ENCODE results near the gene GSTA3. TPM values are rescaled to one million over a fixed set of nuclear protein-coding genes. Genes with fewer than 3 reads are reported as not detected.

Gene GSTA3
- total RNA-seq, 1 experiment from 2014 or later, result not detected

- no peaks in the 10 kb centered on the region for H3K27me3 ChIP-seq (ENCODE audit: low read length)
- H4K20me1 ChIP-seq (ENCODE audit: low read length), result no peaks in the 10 kb centered on the region
- H3K36me3 ChIP-seq (ENCODE audit: low read depth, low read length), result no peaks in the 10 kb centered on the region
- CTCF ChIA-PET, result no interaction called here
- no peak for DNase-seq
- no peak overlapping the region for H3K9ac ChIP-seq (ENCODE audit: low read length)
- POLR2A ChIA-PET (ENCODE audit: unreplicated experiment), result no interaction called here
- no peaks in the 10 kb centered on the region for H3K9me3 ChIP-seq (ENCODE audit: low read length)
- no peak overlapping the region for H3K27ac ChIP-seq (ENCODE audit: low read length)
- H3K4me2 ChIP-seq (ENCODE audit: low read length), result no peak overlapping the region
- no peak overlapping the region for H2AFZ ChIP-seq (ENCODE audit: low read length)
- peaks cover 4% of the 10 kb centered on the region for H3F3A ChIP-seq (ENCODE audit: low read length, unreplicated experiment)
- no peaks in the 10 kb centered on the region for H3K9me2 ChIP-seq (replicated peaks; ENCODE audit: low read length)
- TF ChIP-seq EZH2 (IDR thresholded peaks at IDR 0.05; ENCODE audit: low read length, unreplicated experiment), result no peak
- no peak for TF ChIP-seq CTCF (conservative IDR thresholded peaks at IDR 0.05; ENCODE audit: low read depth, low read length)
- no peak for TF ChIP-seq EZH2phosphoT487 (IDR thresholded peaks at IDR 0.05; ENCODE audit: borderline replicate concordance, low read length)
- no peak overlapping the region for H3K4me3 ChIP-seq (ENCODE audit: low read length)
- no peaks in the 10 kb centered on the region for H3K79me2 ChIP-seq (ENCODE audit: low read length)
- H3K4me1 ChIP-seq (ENCODE audit: insufficient read depth, low read length), result peaks cover 24% of the 10 kb centered on the region
- BruUV-seq (replicated peaks), result no TSS peak
- ATAC-seq, result no peak
- intact Hi-C loops (cut with micrococcal nuclease), result no loop called here
Measured at GRCh38 chr6:52931351-52931750, 21.9 kb upstream of the GSTA3 start.

GRCh38 chr6:52929321-52930164, 20.0 kb upstream of the GSTA3 start:
- Histone ChIP-seq H3K4me3 (ENCODE audit: low read length) (peak overlapping the region; percentile 40; the same call in 1 of the 2 replicates), H3K4me2 (ENCODE audit: low read length) (peak overlapping the region; percentile 68), H3K9me3 (ENCODE audit: low read length) (no peaks in the 10 kb centered on the region), H3K79me2 (ENCODE audit: low read length) (no peaks in the 10 kb centered on the region), H3K9ac (ENCODE audit: low read length) (peak overlapping the region; percentile 76), H2AFZ (ENCODE audit: low read length) (peak overlapping the region; percentile 27; the same call in 1 of the 2 replicates), H3F3A (ENCODE audit: low read length, unreplicated experiment) (peaks cover 4% of the 10 kb centered on the region), H3K36me3 (ENCODE audit: low read depth, low read length) (no peaks in the 10 kb centered on the region), H3K27ac (ENCODE audit: low read length) (peak overlapping the region; percentile 97), H3K9me2 (replicated peaks; ENCODE audit: low read length) (no peaks in the 10 kb centered on the region), H4K20me1 (ENCODE audit: low read length) (no peaks in the 10 kb centered on the region), H3K27me3 (ENCODE audit: low read length) (no peaks in the 10 kb centered on the region), H3K4me1 (ENCODE audit: insufficient read depth, low read length) (peaks cover 28% of the 10 kb centered on the region)
- ChIA-PET CTCF (no interaction called here), POLR2A (ENCODE audit: unreplicated experiment) (no interaction called here)
- TF ChIP-seq EZH2phosphoT487 (IDR thresholded peaks at IDR 0.05; ENCODE audit: borderline replicate concordance, low read length) (no peak), CTCF (conservative IDR thresholded peaks at IDR 0.05; ENCODE audit: low read depth, low read length) (peak; percentile 28; the same call in 1 of the 2 replicates), EZH2 (IDR thresholded peaks at IDR 0.05; ENCODE audit: low read length, unreplicated experiment) (no peak)
- intact Hi-C loops (cut with micrococcal nuclease), result loop anchor here (1.0 kb wide), 1 partner anchor 11 kb away; no protein-coding TSS in a partner anchor
- BruUV-seq (replicated peaks), result no TSS peak
- peak; percentile 89 for ATAC-seq
- peak; percentile 96 for DNase-seq

- ChIA-PET CTCF (interaction anchor here (0.6 kb wide), 1 partner anchor 13 kb away, joined by 4 read pairs; no protein-coding TSS in a partner anchor), POLR2A (ENCODE audit: unreplicated experiment) (no interaction called here)
- TF ChIP-seq EZH2phosphoT487 (IDR thresholded peaks at IDR 0.05; ENCODE audit: borderline replicate concordance, low read length), result no peak
- no peak for TF ChIP-seq CTCF (conservative IDR thresholded peaks at IDR 0.05; ENCODE audit: low read depth, low read length)
- no peak for TF ChIP-seq EZH2 (IDR thresholded peaks at IDR 0.05; ENCODE audit: low read length, unreplicated experiment)
- Histone ChIP-seq H3K9me3 (ENCODE audit: low read length) (no peaks in the 10 kb centered on the region), H3K4me3 (ENCODE audit: low read length) (no peak overlapping the region), H2AFZ (ENCODE audit: low read length) (no peak overlapping the region), H3K27me3 (ENCODE audit: low read length) (no peaks in the 10 kb centered on the region), H3K79me2 (ENCODE audit: low read length) (no peaks in the 10 kb centered on the region), H3K9ac (ENCODE audit: low read length) (no peak overlapping the region), H3K4me1 (ENCODE audit: insufficient read depth, low read length) (peaks cover 28% of the 10 kb centered on the region), H4K20me1 (ENCODE audit: low read length) (no peaks in the 10 kb centered on the region), H3K4me2 (ENCODE audit: low read length) (no peak overlapping the region), H3F3A (ENCODE audit: low read length, unreplicated experiment) (peaks cover 4% of the 10 kb centered on the region), H3K9me2 (replicated peaks; ENCODE audit: low read length) (no peaks in the 10 kb centered on the region), H3K36me3 (ENCODE audit: low read depth, low read length) (no peaks in the 10 kb centered on the region), H3K27ac (ENCODE audit: low read length) (no peak overlapping the region)
- intact Hi-C loops (cut with micrococcal nuclease), result no loop called here
- ATAC-seq, result no peak
- BruUV-seq (replicated peaks), result no TSS peak
- no peak for DNase-seq
Measured at GRCh38 chr6:52927451-52927850, 18.0 kb upstream of the GSTA3 start.

Measured in PC-3 (cell line).